ENCODE measurements around the gene LRRC7.
"Not testable (repeated sequence)": the region's sequence is repeated elsewhere in the genome, so short reads cannot be mapped to it uniquely, and the experiment has no call there.

LRRC7 gene

DNA sequence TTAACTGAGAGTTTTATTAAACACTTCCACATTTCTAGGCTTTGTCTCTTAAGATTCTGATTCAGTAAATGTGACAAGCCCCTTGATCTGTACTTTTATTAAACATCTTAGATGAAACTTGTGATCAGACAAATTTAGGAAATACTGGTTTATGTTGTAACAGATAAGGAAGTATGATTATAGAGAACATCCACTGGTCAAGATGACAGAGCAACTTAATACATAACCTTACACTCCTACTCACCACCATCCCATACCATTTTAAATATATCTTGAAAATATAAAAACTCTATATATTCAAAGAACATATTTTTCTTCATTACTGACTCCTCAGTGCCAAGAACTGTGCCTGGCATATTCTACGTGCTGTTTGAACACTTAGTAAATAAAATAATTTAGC, 420.2 kb downstream of the LRRC7 start:
- DNase-seq: no peak

DNA sequence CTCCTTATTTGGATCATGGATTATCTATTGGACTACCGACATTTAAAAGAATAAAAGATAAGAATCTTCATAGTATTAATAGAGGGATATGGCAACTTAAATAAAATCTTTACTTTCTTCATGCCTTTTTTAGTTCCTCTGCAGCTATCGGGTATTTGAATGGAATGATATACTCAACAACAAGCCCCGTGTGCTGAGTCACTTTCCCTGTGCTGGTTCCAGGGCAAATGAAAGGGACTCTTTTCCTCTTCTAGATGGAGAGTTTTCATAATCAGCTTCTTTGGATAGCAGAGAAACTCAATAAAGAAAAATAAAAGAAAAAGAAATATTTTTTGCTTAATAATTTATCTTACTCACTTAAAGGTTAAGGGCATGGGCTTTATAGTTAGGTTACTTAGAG, 423.9 kb downstream of the LRRC7 start:
- DNase-seq: no peak

DNA sequence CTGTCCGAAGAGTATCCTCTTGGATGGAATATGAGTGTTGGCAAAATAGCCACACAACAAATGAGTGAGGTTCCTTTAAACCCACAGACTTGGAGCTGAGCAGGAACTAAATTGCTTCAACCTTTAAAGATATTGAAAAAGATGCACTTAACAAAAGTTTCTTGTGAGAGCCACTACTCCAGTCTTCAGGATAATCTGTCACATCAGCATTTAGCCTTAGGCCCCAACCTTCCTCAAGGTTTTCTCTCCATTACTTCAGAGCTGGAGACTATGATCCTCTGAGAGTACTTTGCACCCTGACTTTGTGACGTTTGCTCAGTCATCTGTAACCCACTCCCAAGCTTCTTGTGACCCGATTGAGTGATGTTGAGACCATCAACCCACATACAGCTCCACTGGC, 424.9 kb downstream of the LRRC7 start:
- DNase-seq: no peak

DNA sequence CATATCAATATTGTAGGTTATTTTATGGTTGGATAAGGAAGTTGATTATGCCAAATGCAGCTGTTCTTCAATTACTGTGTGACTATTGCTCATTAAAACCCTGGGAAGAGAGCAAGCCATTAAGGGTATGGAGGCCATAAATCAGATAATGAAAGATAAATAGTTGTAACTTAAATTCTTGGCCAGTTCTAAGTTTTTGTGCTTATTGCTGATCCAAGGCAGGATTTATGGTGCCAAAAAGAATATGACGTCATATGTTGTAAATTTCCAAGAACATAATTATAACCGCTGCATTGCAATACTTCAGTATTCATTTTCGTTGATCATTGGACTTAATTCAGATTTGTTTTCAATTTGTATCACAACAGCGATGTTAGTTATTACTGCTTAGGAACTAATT, 426.1 kb downstream of the LRRC7 start:
- DNase-seq: peak; percentile 12

DNA sequence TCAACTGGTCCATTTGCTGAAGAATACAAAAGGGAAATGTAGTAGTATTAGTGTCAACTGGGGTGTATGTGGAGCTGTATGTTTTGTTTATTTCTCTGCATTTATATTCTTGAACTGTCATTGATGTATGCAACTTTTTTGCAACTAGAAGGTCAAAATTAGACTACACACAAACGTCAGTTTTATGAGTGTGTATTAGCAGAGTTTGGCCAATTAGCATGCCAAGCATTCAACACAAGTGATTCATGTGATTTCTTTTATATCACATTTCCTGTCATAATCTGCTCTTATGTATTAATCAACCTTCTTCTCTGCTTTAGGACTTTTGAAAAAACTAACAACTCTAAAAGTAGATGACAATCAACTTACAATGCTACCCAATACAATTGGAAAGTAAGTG, 426.5 kb downstream of the LRRC7 start:
- DNase-seq: peak; percentile 44

DNA sequence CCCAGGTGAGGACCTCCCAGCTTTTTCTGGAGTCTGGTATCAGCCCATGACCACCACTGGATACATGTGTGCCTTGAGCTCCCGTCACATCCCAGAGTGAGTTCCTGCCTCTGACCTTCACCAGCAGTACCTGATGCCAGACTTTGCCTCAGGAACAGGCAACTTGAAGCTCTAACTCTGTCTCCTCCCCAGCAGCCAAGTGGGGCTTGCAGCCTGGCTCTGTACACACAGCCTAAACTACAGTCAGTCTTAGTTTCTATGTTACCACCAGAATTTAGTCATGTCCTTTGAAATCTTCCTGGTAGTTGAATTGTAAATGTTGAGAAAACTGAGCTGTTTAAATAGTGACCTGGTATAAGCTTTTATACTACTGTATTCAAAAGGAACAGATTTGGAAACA, 431.1 kb downstream of the LRRC7 start:
- no peak for DNase-seq

DNA sequence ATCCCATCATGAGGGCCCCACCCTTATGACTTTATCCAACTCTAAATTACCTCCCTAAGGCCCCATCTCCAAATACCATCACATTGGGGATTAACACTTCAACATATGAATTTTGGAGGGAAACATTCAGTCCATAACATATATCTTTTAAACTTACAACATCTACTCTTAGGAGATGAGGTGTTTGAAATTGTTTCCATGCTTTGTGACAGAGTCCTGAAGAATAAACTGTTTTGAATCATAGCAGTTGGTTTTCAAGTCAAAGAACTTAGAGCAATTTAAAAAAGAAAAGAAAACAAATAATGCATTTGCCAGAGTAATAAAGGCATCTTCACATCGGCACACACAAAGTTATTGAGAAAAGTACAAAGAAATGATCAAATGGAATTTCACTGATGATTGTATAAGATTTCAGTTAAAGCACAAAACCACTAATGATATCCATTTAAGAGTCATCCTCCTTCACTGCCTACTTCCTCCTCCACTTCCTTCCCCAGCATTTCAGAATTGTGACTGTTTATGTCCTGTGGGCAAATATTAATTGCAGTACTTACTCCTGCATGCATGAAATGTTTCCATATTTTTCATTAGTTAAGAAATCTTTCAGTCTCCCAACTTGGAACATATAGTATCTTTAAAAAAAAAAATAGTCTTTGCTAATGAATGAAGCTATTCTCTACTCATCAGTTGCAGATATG, 435.6 kb downstream of the LRRC7 start:
- DNase-seq: peak; percentile 44

DNA sequence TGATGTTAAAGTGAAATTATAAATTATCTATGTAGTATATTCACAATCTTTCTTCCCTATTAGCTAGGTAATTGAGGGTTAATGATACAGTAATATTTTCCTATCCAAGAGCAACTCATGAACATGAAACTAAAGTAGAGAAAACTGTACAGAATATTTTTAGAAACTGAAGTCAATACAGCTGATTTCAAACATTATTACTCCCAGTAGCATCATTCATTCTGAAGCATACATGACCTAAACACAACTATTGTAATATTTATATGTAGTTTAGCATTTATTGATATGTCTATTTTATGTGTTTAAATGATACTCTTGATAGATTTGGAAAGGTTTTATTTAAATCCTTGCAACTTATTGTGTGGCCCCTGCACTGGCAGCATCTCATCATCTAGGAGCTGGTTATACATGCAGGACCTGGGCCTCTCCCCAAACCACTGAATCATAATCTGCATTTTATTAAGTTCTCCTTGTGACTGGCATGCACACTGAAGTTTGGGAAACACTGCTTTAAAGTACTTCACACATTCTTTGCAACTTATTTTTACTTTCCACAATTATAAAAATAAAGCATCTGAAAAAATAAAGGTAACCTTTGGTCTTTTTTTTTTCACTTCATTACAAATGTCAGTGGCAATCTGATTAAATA, 437.8 kb downstream of the LRRC7 start:
- no peak for DNase-seq

DNA sequence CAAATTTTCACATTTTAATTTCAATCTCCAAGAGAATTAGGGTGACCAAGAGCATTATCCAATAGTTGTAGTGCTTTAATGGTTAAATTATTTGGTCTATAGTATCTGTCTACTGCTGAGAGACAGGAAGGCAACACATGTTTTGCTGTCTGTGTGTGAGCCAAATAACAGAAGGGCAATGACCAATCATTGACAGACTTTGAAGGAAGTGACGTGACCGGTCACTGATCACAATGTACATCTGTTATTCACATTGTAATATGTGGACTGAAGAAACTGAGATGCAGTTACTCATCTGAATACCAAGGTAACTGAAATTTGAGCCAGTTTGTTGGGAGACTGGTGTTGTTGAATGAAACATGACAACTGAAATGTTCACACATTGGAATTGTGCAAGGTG, 440.9 kb downstream of the LRRC7 start:
- no peak for DNase-seq

DNA sequence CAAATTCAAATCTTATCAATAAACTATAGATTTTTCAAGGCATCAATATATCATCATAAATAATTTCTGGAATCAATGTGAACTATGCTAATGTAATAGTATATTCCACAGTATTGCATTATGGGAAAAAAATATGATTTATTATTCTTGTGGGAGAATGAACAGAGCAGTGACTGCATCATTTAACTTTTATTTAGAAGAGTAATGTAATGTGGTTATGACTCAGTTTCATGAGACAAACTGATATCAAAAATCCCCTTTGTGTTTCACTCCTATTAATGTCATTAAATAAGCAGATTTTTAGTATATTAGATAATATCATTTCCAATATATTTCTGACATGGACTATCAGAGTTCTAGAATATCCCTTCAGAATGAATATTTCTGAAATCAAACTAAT, 450.0 kb downstream of the LRRC7 start:
- DNase-seq: no peak

DNA sequence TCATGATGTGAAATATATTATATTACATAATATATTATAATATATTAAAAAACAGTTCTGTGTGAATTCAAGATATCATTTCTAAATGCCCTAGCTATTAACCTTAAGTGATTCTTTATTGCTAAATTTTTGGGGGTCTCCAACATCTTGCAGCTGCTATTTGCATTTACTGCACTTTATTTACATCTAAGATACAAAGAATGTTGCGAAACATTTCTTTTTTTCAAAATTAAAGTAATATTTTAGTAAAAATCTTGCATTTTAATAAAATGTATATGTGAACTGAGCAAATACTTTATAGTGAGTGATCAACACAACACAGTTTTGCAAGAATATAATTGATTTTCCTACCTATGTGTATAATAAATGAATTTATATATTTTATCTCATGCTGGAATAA, 456.6 kb downstream of the LRRC7 start:
- DNase-seq: no peak

DNA sequence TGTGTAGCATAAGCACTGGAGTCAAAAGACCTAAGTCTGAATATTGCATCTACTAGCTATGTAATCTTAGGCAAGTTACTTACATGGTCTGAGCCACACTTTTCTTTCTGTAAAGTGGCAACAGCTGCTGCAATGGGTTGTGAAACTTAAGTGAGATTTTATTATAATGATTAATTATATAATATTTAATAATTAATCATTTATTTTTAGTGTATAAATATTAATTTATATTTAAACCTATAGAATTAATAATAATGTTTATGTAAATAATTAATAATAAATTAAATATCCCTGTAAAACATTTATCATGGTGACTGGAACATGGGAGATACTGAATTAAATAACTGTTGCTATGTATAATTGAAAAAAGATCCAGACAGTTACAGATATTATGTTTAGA, 457.3 kb downstream of the LRRC7 start:
- DNase-seq: no peak

DNA sequence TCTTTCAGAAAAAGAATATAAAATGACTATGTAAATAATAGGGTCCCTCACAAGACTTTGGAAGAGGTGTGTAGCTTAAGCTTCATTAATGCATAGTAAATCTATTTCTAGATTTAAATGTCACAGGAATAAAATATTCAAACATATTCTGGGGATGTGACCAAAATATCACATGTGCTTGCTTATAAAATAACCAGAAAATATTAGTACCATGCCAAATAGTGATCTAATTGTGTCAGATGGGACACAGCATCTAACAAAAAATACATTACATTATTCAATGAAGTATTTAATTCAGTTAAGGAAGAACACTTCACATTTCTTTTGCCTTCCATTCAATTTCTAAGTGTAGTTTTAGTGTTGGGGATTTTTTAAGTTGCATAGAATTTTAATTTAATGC, 458.1 kb downstream of the LRRC7 start:
- DNase-seq: no peak

DNA sequence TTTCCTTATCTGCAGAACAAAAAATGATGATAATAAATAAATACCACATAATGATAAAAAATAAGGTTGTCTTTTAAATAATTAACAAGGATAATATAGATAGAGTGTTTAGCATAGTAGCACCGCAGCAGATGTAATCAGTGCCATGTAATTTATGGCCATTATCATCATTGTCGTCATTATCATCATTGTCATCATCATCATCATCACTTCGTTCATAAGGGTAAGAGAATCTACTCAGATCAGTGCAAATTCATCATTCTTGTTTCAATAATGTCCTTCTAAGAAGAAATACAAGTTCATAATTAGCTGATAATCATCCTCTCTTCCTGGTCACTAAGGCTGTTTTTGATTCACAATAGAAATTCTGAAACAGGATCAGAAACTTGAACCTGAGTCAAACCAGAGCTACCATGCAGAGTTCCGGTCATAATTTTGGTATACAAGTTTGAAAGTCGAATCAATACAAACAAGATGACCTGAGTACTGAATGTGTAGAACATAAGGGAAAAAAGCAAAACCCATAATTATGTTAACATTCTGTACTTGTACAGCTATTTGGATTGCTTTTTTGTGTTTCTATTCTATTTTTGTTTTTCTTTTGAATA, 465.6 kb downstream of the LRRC7 start:
- no peak for DNase-seq

DNA sequence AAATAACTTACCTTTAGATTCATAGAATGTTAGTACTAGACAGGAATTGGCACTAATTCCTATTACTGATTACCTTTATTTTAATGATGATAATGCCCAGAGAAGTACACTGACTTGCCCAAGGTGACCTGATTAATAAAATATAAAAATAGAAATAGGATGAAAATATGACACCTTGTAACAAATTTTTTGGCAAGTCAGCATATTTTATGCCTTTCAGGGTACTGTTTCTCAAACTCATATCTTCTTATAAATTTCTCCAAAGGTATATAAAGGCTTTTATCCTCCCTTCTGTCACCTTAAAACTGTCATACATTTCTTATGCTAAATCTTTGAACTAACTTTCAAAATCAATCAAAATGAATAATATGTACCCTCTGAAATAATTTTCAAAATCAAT, 466.2 kb downstream of the LRRC7 start:
- no peak for DNase-seq

DNA sequence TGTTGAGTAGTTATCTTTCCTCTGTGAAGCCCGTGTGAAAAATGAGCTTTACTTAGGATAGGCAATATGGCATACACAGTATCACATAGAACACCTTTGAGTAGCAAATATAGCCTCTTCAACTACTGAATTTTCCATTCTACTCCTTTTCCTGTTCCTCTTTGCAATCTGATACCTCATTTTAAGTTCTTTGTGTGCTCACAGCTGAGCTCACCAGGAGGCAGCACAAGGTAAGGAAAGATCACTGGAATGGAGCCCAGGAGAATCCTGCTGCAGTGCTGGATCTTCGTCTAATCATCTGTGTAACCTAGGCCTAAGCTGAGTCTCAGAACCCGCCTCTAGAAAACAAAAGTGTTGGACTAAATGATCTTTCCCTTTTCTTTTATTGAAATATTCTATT, 466.7 kb downstream of the LRRC7 start:
- DNase-seq: peak; percentile 71

DNA sequence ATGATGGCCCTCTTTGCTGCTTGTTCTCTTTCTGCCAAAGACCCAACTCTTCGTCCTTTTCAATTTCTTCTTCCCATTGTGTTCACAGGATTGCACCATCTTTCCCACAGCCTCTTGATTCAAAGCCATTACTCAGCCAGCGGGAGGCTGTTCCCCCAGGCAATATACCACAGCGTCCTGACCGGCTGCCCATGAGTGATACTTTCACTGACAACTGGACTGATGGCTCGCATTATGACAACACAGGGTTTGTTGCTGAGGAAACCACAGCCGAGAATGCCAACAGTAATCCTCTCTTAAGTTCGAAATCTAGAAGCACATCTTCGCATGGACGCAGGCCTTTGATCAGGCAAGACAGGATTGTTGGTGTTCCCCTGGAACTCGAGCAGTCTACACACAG, 470.3 kb downstream of the LRRC7 start:
- DNase-seq: peak; percentile 80

DNA sequence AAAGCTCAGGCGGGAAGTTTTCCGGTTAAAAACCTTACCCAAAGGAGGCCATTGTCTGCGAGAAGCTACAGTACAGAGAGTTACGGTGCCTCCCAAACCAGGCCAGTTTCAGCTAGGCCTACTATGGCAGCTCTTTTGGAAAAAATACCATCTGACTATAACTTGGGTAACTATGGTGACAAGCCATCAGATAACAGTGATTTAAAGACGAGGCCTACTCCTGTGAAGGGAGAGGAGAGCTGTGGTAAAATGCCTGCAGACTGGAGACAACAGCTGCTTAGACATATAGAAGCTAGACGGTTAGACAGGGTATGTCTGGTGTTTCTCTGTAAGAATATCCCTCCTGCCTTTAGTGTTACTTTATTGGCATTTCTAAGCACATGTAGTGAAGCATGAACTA, 471.8 kb downstream of the LRRC7 start:
- no peak for DNase-seq

DNA sequence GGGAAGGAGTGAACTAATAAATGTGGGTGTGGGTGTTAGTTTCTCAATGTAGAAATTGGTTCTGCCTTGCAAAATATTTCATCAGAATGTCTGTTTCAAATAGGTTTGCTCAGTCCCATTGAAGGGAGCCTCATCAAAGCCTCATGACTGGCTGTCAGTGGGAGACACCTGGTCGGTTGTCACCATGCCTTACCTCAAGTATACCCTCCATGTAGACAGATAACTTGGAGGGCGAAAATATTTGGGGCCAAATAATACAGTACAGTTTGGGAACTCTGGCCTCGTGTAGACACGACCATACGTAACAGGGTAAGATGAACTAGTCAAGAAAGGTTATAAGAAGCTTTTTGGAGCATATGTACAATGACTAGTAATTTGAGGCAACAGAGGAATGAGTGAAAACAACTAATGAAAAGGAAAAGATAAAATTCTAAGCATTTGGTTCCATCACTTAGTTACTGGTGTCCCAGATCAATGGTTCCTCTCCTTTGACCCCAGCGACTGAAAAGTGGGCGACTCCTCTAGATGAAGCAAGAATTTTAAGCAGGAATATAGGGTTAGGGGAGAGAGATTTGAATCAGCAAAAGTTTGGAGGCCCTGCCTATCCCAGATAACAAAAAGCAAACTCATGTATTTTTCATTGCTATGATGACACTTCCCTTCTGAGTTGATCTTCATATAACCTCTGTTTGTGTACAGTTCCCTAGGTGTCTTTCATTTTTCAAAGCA, 473.8 kb downstream of the LRRC7 start:
- no peak for DNase-seq

DNA sequence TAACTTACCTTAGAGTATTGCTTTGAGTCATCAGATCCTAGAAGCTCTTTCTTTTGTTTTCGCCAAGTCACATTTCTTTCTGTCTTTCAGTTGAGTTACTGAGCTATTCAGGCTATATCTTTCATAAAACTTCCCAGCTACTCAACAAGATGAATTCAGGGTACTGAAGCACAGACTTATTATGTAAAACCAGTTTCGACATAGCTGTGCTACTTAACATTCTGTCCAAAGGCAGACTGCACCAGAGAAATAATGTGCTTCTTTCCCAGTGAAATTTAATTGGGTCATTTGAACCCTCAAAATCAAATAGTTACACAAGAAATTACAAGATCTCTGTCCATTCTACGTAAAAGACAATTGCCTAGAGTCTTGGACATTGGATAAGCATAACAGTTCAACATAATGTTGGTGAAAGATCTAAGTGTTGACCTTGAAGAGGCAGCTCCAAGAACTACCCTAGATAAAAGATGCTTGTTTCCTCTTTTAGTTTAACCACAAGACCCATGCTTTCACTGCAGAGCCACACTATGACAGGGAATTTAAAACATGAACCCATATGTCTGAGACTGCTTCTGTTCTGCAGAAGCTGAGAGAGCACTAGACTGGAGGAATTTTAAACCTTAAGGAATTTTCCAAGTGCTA, 474.5 kb downstream of the LRRC7 start:
- peak; percentile 4 for DNase-seq

DNA sequence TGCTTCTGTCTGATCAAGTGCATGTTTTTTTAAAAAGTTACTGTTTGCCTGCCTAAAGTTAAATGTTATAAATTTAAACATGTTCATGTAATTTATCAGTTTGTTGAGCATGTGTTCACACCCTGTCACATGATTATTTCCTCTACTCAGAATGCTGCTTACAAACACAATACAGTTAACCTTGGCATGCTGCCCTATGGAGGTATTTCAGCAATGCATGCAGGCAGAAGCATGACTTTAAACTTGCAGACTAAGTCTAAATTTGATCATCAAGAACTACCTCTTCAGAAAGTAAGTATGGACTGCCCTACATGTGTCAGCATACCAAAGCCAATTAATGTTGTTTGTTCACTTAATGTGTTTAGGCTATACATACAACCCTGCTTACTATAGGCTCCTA, 476.1 kb downstream of the LRRC7 start:
- peak; percentile 85 for DNase-seq

DNA sequence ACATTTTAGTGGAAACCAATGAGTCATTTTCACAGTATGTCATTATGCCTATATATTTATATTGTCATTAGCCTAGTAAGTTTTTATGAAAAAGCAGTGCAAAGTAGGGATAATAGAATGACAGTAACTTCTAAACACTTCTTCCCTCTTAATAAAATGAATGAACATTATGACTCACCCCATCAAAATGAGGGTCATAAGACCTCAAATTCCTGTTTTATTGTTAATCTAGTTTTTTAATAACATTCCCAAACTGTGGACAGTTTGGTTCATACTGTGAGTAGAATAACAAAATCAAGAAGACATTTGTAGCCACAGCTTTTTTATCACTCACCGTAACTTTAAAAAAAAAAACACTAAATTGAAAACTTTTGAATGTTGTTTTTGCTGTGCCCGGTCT, 477.1 kb downstream of the LRRC7 start:
- DNase-seq: peak; percentile 91

DNA sequence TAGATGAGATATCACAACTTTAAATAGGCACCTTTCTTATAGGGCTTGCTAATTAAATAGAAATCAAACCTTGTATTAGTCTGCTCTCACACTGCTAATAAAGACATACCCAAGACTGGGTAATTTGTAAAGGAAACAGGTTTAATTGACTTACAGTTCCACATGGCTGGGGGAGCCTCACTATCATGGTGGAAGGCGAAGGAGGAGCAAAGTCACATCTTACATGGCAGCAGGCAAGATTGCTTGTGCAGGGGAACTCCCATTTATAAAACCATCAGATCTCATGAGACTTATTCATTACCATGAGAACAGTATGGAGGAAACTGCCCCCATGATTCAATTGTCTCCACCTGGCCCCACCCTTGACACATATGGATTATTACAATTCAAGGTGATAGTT, 477.9 kb downstream of the LRRC7 start:
- DNase-seq: not testable (repeated sequence)
